HG03558 (cell line): ENCODE data around the gene PTPN14.
"Not testable (repeated sequence)": the region's sequence is repeated elsewhere in the genome, so short reads cannot be mapped to it uniquely, and the experiment has no call there.

Experiments used
- ATAC-seq: cut with Tn5 transposase; IDR thresholded peaks from one replicate; pipeline ENCODE4 v1.9.1; 2021; ENCODE audit warnings: moderate number of reproducible peaks; ENCODE audit not compliant: unreplicated experiment; ENCODE audit errors: extremely low read depth

The PTPN14 gene

GRCh38 chr1:214514032-214514818 is 37.2 kb downstream of the PTPN14 start:
- ATAC-seq, result no peak

DNA sequence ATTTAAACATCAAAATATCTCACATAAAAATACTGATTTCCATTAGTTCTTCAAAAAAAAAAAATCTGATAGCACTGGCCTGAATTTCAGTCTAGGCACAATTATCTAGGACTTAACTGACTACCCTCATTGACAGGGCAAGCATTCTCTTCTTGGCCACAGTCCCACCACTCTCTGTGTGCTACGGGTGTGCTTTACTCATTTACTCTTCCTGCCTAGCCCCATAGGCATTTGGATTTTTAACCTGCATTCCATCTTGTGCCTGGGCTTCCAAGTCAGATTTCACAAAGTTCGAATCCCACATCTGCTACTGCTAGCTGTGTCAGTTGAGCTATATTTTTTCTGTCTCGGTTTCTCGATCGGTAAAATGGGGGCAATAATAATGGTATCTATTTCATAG is 38.0 kb downstream of the PTPN14 start:
- no peak for ATAC-seq

DNA sequence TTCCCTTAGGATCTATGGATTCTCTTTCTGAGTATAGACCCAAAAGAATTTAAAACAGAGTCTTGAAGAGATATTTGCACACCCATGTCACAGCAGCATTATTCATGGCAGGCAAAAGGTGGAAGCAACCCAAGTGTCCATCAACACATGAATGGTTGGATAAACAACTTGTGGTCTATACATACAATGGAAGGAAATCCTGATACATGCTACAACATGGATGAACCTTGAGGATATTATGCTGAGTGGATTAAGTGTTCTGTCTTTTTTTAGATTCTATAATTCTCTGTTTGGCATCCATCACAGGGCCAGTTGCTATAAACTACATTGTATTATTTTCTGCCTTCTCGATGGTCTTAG is 39.8 kb downstream of the PTPN14 start:
- no peak for ATAC-seq

DNA sequence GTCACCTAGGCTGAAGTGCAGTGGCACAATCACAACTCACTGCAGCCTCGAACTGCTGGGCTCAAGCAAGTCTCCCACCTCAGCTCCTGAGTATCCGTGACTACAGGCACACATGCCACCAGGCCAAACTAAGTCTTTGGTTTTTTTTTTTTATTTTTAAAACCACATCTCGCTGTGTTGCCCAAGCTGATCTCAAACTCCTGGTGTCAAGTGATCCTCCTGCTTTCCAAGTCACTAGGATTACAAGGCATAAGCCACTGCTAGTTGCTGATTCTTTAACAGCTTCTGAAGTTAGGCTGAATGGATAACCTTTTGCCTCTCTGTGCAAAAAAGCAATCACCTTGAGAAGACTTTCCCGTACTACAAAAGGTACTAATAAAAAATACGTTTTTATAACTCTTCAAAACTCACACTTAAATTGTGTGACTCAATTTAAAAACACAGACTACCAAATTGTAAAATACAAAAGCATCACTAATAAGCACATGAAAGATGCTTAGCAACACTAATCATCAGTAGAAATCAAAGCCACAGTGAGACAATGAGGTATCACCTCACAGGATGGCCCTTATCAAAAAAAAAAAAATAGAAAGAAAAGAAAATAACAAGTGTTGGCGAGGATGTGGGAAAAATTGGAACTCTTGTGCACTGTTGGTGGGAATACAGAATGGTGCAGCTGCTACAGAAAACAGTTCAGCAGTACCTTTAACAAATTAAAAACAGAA is 40.3 kb downstream of the PTPN14 start:
- no peak for ATAC-seq

DNA sequence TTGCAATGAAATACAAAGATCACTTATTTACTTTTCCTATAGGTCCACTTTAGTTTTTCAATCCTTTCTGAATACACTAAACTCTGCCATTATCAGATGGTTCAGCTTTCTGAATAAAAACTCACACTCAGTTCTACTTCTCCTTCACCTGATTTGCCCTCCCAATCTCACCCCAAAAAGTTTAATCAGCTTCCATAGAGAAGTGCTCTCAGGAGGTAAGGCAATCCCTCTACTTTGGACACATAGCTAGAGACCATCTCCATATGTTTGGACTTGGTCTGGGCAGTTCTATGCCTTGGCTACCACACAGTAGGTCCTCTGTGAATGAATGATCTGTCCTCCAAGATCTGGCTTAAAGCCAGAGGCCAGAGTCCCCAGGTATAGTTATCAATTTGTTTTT is 40.9 kb downstream of the PTPN14 start:
- no peak for ATAC-seq

- ATAC-seq, result not testable (repeated sequence)
Measured at GRCh38 chr1:214509622-214510021, 41.8 kb downstream of the PTPN14 start.

DNA sequence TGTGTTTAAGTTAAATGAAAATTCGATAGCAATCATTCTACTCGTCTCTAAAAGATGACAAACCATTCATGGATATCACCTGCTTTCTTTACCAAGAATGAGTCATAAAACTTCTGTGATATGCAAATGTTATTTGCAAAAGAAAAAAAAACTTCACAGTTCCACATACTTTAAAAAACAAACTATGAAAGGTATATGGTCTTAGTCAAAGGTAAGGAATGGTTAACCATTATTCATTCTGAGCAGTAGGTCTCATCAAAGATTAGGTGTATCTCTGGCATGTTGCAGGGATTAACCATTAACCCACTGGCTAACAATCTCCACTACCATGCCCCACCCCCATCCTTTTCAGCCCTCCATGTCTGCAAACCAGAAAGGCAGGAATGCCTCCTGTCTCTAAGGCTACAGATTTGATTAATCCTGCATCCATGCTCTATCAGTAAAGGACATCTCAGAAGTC is 44.4 kb downstream of the PTPN14 start:
- peak; percentile 80 for ATAC-seq

DNA sequence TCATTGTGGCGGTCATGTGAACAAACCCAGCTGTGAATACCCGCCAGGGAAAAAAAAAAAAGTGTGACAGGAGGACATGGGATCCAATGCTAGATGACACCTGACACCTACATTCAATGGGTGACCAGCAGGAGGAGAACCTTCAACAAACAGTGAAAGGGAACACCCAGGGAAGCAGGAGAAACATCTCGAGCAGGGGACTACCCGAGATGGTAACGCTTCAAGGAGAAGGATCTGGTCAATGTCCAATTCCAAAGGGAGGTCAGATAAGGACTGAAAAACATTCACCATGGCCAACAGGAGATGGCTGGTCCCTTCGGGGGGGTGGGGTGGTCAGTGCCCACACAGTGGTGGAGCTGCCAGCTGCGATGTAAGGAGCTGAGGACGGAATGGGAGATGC is 46.3 kb downstream of the PTPN14 start:
- no peak for ATAC-seq

- no peak for ATAC-seq
Measured at GRCh38 chr1:214504330-214504729, 47.1 kb downstream of the PTPN14 start.

GRCh38 chr1:214503553-214503952 is 47.8 kb downstream of the PTPN14 start:
- ATAC-seq, result no peak

- no peak for ATAC-seq
Measured at GRCh38 chr1:214500340-214501055, 50.9 kb downstream of the PTPN14 start.

DNA sequence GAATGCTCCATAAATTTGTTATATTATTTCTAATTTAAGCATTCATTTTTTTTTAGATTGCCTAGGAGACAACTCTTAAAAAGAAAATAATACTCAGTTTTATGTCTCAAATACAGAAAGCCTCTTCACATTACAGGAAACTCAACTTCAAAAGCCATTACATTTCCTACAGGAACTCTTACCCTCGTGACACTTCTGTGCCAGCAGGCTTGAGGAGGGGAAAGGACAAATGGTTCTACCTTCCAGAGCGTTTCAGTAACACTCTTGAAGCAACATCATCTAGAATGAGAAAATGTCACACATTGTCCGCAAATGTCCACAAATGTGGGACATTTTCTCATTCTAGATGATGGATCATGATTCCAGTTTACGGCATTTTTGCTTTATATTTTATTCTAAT is 51.7 kb downstream of the PTPN14 start:
- no peak for ATAC-seq

GRCh38 chr1:214498021-214498420 is 53.4 kb downstream of the PTPN14 start:
- ATAC-seq, result no peak

DNA sequence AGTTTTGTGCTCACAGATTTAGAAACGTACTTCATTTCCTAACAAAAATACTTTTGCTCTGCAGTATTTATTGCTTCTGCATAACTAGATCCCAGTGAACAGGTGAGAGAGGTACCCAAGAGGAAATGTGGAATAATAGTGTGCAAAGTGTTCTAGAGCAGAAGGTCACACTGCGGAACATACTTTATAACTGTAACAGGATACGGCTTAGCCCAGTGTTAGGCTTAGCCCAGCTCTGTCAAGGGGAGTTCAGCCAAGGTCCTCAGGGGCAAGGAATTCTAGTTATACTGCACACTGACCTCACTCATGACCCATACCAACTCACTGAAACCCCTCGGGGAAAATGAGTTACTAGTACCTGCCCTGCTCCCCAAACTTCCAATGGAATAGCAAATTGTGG is 55.3 kb downstream of the PTPN14 start:
- ATAC-seq, result no peak

- no peak for ATAC-seq
Measured at GRCh38 chr1:214494706-214495105, 56.7 kb downstream of the PTPN14 start.

DNA sequence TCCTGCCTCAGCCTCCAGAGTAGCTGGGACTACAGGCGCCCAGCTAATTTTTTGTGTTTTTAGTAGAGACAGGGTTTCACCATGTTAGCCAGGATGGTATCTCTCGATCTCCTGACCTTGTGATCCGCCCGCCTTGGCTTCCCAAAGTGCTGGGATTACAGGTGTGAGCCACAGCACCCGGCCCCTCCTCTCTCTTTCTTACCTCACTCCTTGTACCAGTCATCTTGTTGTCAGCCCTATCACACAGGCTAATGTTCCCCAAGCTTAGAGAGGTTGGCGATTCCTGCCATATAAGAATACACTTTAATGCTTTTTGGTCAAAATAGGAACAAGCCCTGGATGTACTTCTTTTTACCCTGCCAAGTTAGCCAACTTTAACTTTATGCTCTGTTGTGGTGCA is 57.2 kb downstream of the PTPN14 start:
- not testable (repeated sequence) for ATAC-seq

DNA sequence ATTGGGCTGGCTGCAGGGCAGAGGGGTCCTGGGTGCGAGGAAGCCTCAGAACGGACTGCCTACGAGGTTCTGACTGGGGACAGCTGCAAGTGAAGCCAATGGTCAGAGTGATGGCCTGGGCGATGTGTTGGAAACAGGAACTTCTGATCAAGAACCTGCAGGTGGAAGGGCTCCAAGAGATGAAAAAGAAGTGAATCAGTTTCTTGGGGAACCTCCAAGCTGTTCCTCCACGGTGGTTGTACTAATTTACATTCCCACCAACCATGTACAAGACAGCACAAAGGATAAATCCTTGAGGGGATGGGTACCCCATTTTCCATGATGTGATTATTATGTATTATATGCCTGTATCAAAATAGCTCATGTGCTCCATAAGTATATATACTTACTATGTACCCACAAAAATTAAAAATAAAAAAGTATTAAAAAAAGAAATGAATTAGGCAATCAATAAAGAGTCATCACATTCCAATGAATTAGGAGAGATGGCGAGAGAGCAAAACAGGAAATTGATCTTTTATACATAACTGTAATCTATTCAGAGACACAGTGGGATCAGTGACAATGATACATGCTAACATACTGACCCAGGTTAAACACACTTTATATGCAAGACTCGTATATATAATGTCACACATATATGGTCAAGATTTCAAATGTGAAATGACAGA is 58.1 kb downstream of the PTPN14 start:
- ATAC-seq, result no peak

DNA sequence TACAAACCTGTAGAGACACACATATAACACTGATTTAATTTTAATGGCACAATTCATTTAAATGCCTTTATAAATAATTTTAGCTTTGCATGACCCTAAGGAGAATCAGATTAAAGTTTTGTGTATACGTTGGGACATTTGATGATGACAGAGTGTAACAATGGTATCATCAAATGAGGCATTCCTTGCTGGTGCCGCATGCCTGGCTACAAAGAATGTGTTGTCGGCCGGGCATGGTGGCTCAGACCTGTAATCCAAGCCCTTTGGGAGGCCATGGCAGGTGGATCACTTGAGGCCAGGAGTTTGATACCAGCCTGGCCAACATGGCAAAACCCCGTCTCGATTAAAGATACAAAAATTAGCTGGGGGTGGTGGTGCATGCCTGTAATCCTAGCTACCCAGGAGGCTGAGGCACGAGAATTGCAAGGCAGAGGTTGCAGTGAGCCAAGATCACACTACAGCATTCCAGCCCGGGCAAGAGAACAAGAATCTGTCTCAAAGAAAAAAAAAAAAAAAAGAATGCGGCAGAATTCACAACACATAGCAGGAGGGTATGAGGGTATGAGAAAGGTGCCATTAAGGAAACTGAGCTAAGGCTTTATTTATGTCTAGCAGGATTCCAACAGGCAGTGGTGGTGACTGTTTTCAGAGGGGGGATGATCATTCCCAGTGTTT is 58.9 kb downstream of the PTPN14 start:
- no peak for ATAC-seq

GRCh38 chr1:214491468-214492146 is 59.8 kb downstream of the PTPN14 start:
- no peak for ATAC-seq
